ENCODE measurements around the gene GPR39.

Gene GPR39

GRCh38 chr2:132446444-132446843 lies 29.8 kb downstream of the GPR39 start:
- TF ChIP-seq GLIS3 (CRISPR knock-in tag; IDR thresholded peaks at IDR 0.05) (no peak), CSRNP3 (CRISPR knock-in tag; IDR thresholded peaks at IDR 0.05) (no peak), ISL1 (CRISPR knock-in tag; IDR thresholded peaks at IDR 0.05) (no peak), ZNF565 (CRISPR knock-in tag; conservative IDR thresholded peaks at IDR 0.05; ENCODE audit: low read depth) (no peak), RARB (CRISPR knock-in tag; IDR thresholded peaks at IDR 0.05) (no peak), ZFP3 (CRISPR knock-in tag; IDR thresholded peaks at IDR 0.05) (no peak), ESRRG (CRISPR knock-in tag; IDR thresholded peaks at IDR 0.05) (no peak), SNAI2 (CRISPR knock-in tag; IDR thresholded peaks at IDR 0.05) (no peak), BACH2 (CRISPR knock-in tag; IDR thresholded peaks at IDR 0.05; ENCODE audit: borderline replicate concordance) (no peak), TOX (CRISPR knock-in tag; IDR thresholded peaks at IDR 0.05; ENCODE audit: borderline replicate concordance) (no peak), ARNTL (CRISPR knock-in tag; IDR thresholded peaks at IDR 0.05; ENCODE audit: borderline replicate concordance, low read depth) (no peak), POU6F1 (CRISPR knock-in tag; IDR thresholded peaks at IDR 0.05; ENCODE audit: borderline replicate concordance, low read depth) (no peak), TCF4 (CRISPR knock-in tag; IDR thresholded peaks at IDR 0.05; ENCODE audit: borderline replicate concordance) (no peak), OSR1 (CRISPR knock-in tag; IDR thresholded peaks at IDR 0.05) (no peak), PPARA (CRISPR knock-in tag; IDR thresholded peaks at IDR 0.05; ENCODE audit: borderline replicate concordance) (no peak), ZC3H10 (CRISPR knock-in tag; IDR thresholded peaks at IDR 0.05) (no peak), PATZ1 (CRISPR knock-in tag; IDR thresholded peaks at IDR 0.05; ENCODE audit: borderline replicate concordance) (no peak), ZNF70 (CRISPR knock-in tag; IDR thresholded peaks at IDR 0.05) (no peak), CSDC2 (CRISPR knock-in tag; IDR thresholded peaks at IDR 0.05) (no peak)
- ATAC-seq = no peak

- TF ChIP-seq CSRNP3 (CRISPR knock-in tag; IDR thresholded peaks at IDR 0.05) (no peak), PPARA (CRISPR knock-in tag; IDR thresholded peaks at IDR 0.05; ENCODE audit: borderline replicate concordance) (no peak), OSR1 (CRISPR knock-in tag; IDR thresholded peaks at IDR 0.05) (no peak), TSHZ2 (CRISPR knock-in tag; IDR thresholded peaks at IDR 0.05) (no peak), CSDC2 (CRISPR knock-in tag; IDR thresholded peaks at IDR 0.05) (no peak), GLIS3 (CRISPR knock-in tag; IDR thresholded peaks at IDR 0.05) (no peak), POU6F1 (CRISPR knock-in tag; IDR thresholded peaks at IDR 0.05; ENCODE audit: borderline replicate concordance, low read depth) (no peak)
- ATAC-seq = no peak
Observed at GRCh38 chr2:132448331-132448730, 31.7 kb downstream of the GPR39 start.
